22Rv1 (cell line): ENCODE measurements around the gene TNK2.
A peak's percentile ranks its signal among the peaks of the same experiment; 100 is the strongest.

ENCODE experiments used
- H3K27ac ChIP-seq: fragments of 450-650 bp; 2 replicates; pipeline ENCODE4 v1.5.1; 2017
- ZFX ChIP-seq: fragments of 450-650 bp; IDR thresholded peaks from 2 replicates; pipeline ENCODE4 v1.6.1; 2017; ENCODE audit warnings: antibody characterized with exemption, borderline replicate concordance
- TF ChIP-seq, protein P1 (sequence below): fragments of 450-650 bp; IDR thresholded peaks from 2 replicates; pipeline ENCODE4 v1.5.1; 2017; ENCODE audit warnings: mild to moderate bottlenecking

The TNK2 gene

GRCh38 chr3:195859846-195860411, 48.4 kb downstream of the TNK2 start:
- H3K27ac ChIP-seq, result no peak overlapping the region; the same call in 1 of the 2 replicates
- TF ChIP-seq ZFX, result no peak
- TF ChIP-seq, protein P1, sequence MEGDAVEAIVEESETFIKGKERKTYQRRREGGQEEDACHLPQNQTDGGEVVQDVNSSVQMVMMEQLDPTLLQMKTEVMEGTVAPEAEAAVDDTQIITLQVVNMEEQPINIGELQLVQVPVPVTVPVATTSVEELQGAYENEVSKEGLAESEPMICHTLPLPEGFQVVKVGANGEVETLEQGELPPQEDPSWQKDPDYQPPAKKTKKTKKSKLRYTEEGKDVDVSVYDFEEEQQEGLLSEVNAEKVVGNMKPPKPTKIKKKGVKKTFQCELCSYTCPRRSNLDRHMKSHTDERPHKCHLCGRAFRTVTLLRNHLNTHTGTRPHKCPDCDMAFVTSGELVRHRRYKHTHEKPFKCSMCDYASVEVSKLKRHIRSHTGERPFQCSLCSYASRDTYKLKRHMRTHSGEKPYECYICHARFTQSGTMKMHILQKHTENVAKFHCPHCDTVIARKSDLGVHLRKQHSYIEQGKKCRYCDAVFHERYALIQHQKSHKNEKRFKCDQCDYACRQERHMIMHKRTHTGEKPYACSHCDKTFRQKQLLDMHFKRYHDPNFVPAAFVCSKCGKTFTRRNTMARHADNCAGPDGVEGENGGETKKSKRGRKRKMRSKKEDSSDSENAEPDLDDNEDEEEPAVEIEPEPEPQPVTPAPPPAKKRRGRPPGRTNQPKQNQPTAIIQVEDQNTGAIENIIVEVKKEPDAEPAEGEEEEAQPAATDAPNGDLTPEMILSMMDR, result no peak

DNA sequence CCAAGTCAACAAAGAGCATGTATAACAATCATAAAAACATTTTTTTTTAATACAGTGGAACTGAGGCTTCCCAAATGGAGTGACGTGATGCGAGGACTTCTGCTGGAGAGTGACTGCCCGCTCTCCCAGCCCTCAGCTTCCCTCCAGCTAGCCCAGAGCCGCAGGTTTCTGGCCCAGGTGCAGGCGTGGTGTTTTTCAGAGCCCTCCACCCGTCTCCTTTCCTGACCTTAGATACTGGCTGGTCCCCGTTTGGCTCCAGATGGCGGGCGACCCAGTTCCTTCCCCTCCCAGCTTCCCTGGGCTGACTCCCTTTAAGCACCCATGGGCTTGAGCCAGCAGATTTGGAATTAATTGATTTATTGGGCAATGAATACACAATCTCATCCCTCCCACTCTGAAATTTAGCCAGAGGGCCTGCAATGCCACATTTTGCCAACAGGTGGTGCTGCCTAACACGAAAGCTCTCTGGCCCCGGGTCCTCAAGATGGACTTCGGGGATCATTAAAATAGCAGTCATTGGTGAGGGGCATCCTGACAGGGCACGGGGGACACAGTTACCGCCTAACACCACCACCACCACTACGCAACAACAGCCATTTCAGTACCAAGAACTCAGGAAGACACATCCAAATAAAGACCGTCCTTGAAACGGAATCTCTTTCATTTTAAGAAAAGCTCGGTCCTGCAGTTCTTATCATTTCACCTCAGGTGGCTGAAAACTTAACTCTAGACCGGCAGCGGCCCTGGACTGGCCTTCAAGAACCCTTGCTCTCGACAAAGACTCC, 49.1 kb downstream of the TNK2 start:
- H3K27ac ChIP-seq, result no peak overlapping the region

DNA sequence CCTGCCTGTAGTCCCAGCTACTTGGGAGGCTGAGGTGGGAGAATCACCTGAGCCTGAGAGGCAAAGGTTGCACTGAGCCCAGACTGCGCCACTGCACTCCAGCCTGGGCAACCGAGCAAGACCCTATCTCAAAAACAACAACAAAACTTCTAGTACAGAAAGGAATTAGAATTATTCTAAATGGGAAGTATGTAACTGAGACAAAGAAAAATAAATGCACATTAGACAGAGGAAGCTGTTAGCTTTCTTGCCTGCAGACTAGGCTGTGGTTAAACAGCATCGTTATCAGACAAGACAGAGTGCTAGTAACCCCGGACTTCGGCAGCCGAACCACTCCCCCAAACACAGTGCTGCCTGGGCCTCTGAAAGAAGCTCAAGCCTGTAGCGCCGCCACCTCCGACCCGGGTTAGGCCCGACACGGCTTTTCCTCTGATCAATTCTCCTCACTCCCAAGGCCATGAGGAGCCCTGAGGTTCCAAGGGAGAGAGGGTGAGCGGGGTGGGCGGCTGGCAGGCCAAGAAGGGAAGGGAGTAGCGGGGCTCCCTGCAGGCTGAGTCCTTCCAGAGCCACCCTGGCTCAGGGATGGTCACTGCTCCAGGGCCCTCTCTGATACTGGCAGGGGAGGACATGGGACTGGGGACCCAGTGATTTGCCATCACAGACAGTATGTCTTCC, 51.8 kb downstream of the TNK2 start:
- no peak overlapping the region for H3K27ac ChIP-seq
- no peak for TF ChIP-seq ZFX
- TF ChIP-seq, protein P1, result no peak

More for the DNA sequence above, 49.1 kb downstream of the TNK2 start:
- TF ChIP-seq ZFX, result no peak
- TF ChIP-seq, protein P1, result peak; percentile 95

GRCh38 chr3:195855471-195856409, 52.6 kb downstream of the TNK2 start:
- H3K27ac ChIP-seq, result peak overlapping the region; percentile 14; the same call in 1 of the 2 replicates

DNA sequence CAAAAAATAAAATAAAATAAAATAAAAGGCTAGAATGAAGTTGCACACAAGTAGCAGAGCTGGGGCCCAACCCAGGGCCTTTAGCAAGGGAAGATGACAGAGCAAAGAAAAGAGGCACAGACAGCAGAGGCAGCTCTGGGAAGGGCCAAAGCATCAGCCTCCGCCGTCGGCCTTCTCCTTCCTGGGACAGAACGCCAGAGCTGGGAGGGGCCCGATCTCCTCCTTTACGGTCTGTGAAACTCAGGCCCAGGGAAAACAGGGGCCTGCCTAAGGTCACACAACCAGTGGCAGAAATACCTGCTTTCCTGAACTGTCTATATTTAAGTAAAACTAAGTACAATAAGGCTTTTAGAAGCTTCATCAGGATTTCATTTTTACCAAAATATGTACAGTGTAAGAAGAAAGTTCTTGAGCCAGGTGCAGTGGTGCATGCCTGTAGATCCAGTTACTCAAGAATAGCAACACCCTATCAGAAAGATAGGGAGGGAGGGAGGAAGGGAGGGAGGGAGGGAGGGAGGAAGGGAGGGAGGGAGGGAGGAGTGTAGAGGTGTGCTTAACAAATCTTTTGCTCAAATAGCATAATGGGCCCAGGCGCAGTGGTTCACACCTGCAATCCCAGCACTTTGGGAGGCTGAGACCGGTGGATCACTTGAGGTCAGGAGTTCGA, 53.6 kb downstream of the TNK2 start:
- H3K27ac ChIP-seq, result no peak overlapping the region
- TF ChIP-seq, protein P1, result no peak
- no peak for TF ChIP-seq ZFX

More at GRCh38 chr3:195855471-195856409, 52.6 kb downstream of the TNK2 start:
- TF ChIP-seq, protein P1, result peak; percentile 88
- no peak for TF ChIP-seq ZFX

DNA sequence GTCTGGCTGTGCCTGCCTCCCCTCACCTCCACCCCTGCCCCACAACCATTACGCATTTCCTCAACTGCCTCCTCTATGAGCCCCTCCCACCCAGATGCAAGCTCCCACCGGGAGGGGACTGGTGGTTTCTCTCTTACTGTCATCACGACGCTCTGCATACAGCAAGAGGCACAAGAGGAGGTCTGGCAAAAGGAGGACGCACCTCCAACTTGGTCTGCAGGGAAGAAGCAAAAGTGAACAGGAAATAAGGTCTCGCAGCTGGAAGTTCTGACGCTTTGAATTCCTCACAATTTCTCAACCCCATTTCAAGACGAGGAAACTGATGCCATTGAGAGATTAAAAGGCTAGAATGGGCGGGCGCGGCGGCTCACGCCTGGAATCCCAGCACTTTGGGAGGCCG, 54.4 kb downstream of the TNK2 start:
- no peak for TF ChIP-seq ZFX
- TF ChIP-seq, protein P1, result no peak
- H3K27ac ChIP-seq, result no peak overlapping the region
